Stimulated activated CD4-positive, alpha-beta T cell treated with anti-CD3 and anti-CD28 coated beads, Interleukin-15, amount 100 ng/mL, for 1 hour (primary cell): ENCODE results near the gene TBX21.
"Not testable (repeated sequence)": the region's sequence is repeated elsewhere in the genome, so short reads cannot be mapped to it uniquely, and the experiment has no call there.

Experiments
- DNase-seq, 2 donors: peaks; one replicate each; pipeline ENCODE4 v3.0.0-alpha.2; 2020; ENCODE audit warnings: low read depth in 1 of 2, low spot score in 1 of 2

The TBX21 gene

DNA sequence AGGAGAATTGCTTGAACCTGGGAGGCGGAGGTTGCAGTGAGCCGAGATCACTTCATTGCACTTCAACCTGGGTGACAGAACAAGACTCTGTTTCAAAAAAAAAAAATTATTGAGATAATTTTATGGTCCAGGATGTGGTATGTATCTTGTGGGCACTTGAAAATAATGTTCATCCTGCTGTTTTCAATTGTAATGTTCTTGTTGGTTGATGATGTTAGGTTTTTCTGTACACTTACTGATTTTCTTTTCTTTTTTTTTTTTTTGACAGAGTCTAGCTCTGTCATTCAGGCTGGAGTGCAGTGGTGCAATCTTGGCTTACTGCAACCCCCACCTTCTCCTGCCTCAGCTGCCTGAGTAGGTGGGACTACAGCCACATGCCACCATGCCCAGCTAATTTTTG, 29.7 kb downstream of the TBX21 start:
- no peak for DNase-seq

DNA sequence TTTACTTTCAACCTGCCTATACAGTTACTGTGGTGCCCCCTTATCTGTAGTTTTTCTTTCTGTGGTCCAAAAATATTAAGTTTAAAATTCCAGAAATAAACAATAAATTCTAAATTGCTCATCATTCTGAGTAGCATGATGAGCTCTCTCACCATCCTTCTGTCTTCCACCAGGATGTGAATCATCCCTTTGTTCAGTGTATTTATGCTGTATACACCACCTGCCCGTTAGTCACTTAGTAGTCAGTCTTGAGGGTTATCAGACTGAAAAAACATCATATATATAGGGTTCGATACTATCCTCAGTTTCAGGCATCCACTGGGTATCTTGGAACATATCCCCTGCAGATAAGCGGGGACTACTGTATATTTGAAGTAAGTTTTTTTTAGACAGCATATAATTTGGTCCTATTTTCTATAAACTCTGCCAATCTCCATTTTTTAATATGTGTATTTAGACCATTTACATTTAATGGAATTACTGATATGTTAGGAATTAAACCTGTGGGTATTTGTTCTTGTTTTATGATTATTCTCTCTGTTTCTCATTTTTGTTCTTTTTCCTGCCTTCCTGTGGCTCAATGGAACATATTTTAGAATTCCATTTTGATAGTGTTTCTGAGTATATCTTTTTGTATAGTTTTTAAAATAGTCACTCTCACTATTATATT, 31.0 kb downstream of the TBX21 start:
- no peak for DNase-seq

GRCh38 chr17:47773649-47774048, 40.6 kb downstream of the TBX21 start:
- not testable (repeated sequence) for DNase-seq

GRCh38 chr17:47774331-47774730, 41.3 kb downstream of the TBX21 start:
- no peak for DNase-seq

DNA sequence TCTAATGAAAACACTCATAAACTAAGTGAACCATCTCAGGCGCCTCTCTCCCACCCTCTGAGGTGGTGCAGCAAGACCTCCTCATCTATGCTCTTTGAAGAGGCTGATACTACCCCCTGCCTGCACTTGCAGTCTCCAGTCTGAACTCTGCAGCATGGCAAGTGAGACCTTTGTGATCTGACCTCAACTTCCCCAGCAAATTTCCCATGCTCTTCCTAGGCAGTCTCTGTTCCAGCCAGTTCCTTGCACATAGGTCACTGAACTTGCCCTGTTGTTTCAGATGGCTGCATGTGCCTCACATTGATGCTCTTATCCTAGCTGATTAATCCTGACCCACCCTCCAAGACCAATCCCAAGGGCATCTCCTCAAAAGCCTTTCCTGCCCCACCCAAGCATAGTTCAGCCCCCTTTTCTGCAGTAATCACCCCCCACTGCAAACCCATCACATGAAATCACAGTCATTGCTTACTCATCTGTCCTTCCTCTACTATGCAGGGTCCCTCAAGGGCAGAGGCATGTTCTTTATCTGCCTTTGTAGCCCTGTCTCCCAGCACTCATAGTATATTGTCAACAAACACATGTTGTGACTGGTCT, 42.0 kb downstream of the TBX21 start:
- no peak for DNase-seq

GRCh38 chr17:47776330-47777197, 43.5 kb downstream of the TBX21 start:
- DNase-seq, result no peak

GRCh38 chr17:47778184-47778635, 45.2 kb downstream of the TBX21 start:
- DNase-seq, result no peak

GRCh38 chr17:47781397-47781796, 48.4 kb downstream of the TBX21 start:
- DNase-seq, result no peak

DNA sequence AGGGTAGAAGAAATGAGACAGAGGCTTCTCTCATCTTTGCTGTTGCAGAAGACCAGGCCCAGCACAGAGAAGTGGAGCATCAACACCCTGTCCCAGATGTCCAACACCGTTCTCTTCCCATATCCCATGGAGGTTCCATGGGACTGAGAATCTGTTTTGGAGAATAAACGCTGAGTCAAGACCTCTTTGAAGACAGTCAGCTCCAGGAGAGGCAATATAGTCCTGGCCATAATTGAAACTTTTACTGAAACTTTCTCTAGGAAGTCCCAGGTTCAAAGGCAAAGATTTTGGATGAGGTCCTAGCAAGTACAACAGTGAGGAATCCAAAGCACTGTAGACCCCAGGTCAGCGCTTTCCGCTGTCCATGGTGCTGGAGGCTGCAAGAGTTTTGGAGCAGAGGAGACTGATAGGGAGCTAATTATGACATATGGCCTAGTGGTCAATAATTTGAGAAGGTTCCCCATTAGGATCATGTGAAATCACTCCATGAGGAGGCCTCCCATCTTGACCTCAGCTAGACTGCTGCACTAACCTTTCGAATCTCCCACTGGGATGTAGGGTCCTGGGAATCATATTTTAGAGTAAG, 52.6 kb downstream of the TBX21 start:
- no peak for DNase-seq

DNA sequence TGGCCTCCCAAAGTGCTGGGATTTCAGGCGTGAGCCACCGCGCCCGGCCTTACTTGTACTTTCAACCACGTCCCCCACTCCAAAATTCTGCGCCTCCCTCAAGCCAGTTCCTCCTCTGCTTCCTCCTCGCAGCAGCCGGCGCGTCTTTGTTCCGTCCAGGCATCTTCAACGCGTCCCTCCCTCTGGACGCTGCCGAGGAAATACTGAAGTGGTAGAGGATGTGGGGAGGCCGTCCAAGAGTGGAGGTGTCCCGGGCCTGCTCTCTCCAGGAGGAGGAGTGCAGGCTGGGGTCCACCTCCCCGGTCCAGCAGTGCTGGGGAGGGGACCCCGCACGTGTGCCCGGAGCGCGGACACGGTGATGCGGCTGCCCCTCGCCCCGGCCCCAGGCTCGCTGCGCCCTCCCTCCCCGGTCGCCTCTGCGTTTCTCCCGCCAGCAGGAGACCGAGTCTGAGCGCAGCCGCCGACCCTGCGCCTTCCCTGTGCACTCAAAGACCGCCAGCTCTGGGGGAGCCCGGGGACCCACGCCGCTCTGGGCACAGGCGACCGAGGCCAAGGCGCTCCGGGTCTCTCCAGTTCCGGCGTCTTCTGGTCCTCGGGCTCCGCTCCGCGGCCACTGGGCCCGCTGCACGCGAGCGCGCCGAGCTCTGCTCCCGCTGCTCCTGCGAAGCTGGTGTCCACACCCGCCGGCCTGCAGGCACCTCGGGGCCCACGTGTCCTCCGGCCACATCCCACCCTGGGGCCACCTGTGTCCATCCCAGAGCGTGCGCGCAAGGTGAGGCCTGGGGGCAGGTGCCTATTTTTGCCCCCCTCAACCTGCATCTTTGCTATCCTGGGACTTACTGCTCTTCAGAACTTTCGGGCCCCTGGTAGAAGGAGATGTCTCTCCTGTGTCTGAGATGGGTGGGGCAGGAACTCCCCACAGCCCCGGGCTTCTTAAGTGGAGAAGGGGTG, 56.9 kb downstream of the TBX21 start:
- peak; percentile 29 to 45 for DNase-seq

- no peak for DNase-seq
Observed at GRCh38 chr17:47791025-47791424, 58.0 kb downstream of the TBX21 start.

DNA sequence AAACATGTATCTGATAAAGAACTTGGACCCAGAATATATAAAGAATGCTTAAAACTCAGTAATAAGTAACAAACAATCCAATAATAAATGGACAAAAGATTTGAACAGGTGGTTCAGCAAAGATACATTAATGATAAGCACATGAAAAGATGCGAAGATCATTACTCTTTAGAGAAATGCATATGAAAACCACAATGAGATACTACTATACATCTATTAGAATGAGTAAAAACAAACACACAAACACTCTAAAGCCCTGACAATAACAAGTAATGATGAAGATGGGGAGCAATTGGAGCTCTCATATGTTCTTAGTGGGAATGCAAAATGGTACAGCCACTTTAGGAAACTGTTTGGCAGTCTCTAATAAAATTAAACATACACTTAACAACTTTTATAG, 59.4 kb downstream of the TBX21 start:
- no peak for DNase-seq

- no peak for DNase-seq
Observed at GRCh38 chr17:47792979-47793378, 59.9 kb downstream of the TBX21 start.
